Hepatic stellate cell (primary cell): ENCODE data around the gene NANOGP8.
"Not testable (repeated sequence)": the region's sequence is repeated elsewhere in the genome, so short reads cannot be mapped to it uniquely, and the experiment has no call there.

ENCODE experiments used
- DNase-seq: peaks from one replicate; pipeline ENCODE4 v3.0.0; 2011; ENCODE audit warnings: low spot score

NANOGP8 gene, protein sequence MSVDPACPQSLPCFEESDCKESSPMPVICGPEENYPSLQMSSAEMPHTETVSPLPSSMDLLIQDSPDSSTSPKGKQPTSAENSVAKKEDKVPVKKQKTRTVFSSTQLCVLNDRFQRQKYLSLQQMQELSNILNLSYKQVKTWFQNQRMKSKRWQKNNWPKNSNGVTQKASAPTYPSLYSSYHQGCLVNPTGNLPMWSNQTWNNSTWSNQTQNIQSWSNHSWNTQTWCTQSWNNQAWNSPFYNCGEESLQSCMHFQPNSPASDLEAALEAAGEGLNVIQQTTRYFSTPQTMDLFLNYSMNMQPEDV

DNA sequence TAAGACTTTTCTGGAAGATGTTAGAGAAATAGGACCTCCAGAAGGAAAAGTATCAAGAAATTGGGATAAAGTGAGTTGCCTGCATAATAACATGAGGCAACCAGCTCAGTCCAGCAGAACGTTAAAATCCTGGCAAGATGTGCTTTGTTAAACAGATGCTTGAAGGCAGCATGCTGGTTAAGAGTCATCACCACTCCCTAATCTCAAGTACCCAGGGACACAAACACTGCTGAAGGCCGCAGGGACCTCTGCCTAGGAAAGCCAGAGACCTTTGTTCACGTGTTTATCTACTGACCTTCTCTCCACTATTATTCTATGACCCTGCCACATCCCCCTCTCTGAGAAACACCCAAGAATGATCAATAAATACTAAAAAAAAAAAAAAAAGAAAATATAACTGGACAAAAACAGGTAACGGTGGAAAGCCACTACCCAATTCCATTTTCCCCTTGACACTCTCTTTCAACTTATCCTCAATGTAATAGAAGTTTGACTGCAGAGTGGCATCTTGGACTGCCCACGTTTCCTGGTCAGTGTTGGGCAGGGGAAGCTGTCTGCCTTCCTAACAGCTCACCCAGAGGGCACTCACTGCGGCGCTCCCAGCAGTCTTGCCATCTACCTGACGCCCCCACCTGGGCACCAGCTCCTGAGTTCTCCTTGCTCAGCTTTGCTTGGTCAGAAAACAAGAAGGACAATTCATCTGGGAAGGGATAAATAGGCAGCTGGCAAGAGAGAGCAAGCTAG lies at the start of gene NANOGP8:
TSS of gene NANOGP8 (minus strand) at position 120 of the 744 bp plus-strand sequence. CDS start 185 bp downstream, outside the sequence.
- DNase-seq, result not testable (repeated sequence)

DNA sequence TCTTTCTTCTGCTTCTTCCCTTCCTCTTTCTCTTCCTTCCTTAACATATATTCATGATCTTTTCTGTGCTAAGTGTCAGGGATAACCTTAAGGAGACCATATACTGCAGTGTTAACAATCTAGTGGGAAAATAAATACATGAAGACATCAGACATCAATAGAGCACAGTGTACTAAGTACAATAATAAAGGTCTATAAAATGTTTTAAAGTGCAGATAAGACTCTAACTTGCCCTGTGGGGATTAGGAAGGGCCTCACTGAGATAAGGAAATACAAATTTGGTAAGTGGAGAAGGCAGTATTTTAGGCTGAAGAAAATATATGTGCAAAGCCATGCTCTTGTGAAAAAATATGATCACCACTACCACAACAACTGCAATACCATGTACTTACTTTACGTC lies 49.2 kb upstream of the NANOGP8 start:
- DNase-seq, result no peak

DNA sequence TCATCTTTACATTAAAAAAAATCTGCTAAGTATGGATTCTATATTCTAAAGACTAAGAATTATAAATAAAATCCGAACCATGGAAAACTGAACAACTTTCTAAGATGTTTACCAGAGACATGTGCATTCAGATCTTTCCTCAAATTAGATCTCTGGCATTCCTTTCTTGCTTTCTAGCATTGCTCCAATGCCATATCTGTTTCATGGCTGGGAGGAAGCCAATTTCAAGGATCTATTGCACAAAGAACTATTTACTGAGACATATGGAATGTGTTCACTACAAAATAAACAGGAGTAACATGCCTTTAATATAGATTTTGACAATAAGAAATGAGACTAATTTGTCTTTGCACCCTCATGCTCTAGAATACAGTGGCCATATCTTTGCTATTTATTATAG lies 45.1 kb upstream of the NANOGP8 start:
- no peak for DNase-seq

DNA sequence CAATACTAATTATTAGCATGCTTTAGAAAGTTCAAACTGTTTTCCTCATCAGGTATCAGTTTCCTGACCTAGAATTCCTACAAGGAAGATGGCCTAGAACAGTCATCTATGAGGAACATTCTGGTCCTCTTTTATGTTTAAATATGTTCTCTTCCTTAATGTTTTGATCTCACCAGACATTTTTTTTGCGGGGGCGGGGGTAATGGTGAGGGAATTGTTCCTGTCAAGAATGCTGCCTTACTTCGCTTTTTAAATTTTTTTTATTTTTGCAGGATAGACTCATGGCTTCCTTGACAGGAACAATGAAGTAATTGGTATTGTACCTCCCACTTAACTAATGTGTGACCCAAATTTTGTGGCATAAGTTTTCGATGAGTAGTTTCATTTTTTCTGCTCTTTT lies 44.3 kb upstream of the NANOGP8 start:
- DNase-seq, result no peak

DNA sequence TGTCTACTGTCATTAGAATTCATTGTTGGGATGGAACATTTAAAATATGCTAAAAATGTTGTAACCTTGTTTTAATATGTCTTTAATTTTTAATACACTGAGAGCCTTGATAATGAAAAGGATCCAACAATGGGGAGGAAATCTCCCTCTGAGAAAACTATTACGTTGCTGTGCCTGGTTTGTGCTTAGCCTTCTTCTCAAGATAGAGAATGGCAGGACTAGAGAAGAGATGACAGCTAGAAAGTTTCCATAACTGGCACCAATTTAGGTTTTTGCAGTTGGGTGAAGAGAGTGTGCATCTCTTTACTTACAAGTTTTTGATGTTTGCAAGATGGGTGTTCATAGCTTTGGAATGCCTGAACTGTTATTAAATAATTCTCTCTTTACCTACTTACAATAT lies 42.6 kb upstream of the NANOGP8 start:
- no peak for DNase-seq

DNA sequence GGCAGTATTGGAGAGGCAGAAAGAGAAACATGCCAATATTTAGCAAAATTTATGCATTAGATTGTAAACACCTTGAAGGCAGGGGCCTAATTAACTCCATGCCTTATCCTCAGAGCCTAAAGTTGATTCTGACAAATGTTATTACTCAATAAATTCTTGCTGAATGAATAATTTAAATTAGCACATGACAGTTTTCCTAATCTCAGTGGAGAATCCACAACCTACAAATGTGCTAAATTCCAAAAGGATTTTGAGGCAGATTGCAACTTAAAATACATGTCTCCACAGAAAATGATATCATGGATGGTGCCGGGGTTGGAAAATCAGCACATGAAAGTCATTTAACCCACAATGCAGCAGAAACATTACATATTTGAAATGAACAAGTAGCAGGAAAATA lies 41.1 kb upstream of the NANOGP8 start:
- DNase-seq, result no peak

DNA sequence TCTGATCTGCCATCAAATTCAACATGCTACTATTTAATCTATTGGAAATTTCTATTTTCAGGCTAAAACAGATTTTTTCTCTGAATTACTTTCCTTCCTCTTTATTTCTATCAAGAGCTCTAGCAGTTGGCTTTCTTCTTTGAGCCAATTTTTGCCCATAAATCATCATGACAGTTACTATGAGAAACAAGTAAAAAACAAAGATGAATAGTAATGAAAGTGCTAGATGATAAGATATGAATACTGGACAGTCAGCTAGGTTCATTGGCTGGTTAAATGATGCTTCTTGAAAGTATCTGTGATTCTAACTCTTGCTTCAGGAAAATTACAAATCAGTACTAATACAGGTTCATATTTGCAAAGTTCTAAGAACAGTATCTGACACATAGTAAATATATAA lies 38.6 kb upstream of the NANOGP8 start:
- DNase-seq, result no peak

DNA sequence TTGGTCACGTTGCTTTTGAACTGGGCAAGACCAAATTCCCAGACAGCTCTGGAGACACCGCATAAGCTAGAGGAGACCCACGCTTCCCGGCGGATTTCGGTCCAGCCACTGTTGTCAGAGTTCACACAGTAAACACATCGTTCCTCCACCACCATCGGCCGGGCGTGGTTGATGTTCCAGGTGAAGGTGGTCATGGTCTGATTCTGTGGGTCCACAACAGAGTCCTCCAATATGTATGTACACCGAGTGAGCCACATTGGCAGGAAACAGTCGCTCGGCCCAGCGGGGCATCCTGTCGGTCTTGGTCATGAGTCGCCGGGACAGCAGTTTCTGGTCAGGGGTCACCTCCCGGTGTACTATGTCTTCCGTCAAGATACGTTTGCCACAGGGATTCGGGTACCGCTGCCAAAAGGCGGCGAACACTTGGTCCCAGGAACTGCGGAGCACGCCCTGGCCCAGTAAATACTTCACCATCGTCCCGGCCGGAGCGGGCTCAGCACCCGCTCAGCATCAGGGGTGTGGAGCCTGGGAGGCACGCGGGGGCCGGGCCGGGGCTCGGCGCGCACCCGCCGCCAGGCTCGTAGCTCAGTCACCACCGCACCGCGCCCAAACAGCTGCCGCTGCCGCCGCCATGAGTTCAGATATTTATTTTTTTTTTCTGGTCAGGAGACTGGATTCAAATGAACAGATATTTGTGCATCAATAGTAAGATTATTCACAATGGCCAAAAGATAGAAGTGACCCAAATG lies 36.7 kb upstream of the NANOGP8 start:
- no peak for DNase-seq

DNA sequence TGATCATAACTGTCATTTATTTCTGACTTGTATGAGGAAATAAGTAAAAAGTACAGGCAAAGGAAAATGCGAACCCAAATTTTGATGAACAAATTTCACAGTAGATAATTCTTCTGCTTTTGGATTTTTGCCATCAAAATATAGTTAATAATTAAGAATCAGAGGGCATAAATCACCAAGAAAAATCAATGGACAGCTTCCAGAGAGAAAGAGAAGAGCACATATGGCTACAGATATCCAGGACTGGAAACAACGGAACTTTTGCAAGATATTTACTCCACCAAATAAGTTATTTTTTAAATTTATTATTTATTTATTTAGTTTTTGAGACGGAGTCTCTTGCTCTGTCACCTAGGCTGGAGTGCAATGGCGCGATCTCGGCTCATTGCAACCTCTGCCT lies 35.1 kb upstream of the NANOGP8 start:
- no peak for DNase-seq

DNA sequence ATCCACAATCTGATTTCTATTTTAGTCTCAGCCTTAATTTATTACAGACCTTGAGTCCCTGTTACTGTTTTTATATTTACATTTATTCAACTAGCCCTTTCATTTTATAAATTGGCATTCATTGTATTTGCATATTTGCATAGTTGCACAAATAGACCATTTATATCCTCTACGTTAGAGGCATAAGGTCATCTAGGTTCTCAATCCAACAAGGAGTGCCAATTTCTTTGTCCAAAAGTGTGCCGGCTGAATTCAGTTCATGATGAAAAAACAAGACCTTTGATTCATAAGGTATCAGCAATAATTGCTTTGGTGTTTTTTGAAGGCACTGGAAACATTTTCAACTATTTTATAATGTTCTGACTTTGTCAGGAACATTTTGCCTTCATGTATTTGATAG lies 33.9 kb upstream of the NANOGP8 start:
- no peak for DNase-seq

DNA sequence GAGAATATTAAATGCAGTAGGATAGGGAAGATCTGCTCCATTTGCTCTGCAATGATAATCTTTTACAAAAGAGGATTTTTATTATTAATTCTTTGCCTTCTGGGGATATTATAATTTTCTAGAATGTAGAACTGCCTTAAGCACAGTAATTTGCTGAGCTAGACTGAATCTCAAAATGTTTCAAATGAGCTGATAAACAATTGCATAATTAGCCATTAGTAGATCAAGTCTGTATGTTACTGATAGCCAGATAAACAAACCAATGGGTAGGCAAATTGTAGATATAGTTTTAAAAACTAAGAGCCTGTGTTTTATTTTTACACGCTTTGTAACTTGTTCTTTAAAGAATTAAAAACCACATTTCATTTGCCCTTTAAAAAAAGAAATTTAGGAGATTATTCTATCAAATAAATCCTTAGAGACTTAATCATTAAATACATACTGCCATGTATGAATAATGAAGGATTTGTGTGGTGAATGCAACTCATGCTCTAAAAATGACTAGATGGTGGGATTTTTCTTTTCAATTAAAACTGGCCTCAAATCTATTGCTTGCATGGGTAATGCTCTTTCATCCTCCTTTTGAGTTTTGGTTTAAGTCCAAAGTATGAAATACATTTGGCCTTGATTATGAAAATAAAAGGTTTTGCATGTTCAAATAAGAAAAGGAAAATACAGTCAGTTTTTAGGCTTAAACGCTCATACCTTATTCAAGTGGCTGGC lies 32.6 kb upstream of the NANOGP8 start:
- no peak for DNase-seq

DNA sequence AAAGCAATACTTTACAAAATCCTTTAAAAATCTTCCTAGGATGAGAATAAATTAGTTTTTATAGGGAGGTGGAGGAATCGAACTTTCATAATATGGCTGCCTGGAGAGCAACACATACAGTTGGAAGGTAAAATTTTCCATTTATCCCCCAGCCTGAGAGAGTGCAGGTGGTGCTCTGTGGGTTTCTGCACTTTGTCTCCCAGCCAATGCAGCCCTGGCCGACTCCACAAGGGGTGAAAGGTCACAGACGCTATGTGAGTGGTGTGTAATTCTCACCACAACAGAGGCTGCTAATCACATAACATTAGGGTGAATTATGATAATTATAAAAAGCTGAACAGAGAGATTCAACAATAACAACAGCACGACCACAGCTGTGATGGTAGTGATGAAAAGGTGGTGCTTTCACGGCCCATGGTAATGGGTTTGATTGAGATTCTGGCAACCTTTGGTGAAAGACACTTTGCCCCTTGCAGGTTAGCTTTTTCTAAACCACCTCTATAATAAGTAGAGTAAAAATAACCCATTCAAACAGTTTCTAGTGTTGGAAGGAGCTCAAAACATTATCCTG lies 30.1 kb upstream of the NANOGP8 start:
- no peak for DNase-seq

DNA sequence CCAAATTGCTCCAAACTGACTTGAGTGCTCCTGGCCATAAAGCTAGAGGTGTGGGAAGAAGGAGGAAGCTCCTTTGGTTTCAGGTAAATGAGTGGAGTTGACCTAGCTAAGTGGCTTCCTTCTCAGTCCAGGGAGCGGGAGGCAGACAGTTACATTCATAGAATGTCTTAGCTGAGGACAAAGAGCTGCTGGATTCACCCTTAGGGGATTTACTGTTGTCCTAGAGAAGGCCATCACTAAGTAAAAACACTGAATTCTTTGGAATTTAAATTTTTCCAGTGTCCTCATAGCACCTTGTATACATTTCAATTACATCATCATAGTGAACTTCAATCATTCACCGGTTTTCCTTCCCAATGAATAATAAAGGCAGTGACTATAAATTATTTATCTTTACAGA lies 27.3 kb upstream of the NANOGP8 start:
- DNase-seq, result no peak

DNA sequence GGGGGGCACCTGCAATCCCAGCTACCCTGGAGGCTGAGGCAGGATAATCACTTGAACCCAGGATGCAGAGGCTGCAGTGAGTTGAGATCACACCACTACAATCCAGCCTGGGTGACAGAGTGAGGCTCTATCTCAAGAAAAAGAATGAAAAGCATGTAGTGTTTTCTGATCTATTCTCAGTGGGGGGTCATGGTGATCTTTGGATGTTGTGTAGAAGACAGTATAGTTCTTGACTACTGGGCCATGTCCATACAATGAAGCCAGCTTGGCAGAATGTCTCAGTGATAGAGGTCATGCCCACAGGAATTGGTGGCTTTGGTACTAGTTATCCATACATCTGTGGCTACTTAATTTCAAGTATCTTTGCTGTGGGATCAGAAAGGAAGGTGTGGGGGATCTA lies 26.8 kb upstream of the NANOGP8 start:
- no peak for DNase-seq

DNA sequence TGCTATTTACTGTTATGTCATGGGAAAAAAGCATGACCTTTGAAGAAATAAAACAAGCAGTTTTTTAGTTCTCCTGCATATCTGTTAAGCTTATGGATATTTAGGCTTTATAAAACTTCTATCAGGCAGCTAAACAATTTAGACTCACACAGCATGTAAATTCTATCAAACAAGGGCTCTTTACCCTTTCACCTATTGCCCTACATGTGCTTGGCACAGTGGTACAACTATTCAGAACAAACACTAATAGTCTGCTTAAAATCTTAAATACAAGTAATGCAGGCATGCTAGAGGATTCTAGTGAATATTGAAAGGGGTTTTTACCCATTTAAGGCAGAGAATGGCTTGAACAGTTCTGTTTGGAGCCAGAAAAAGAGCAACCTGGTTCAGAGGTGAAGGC lies 23.4 kb upstream of the NANOGP8 start:
- no peak for DNase-seq

DNA sequence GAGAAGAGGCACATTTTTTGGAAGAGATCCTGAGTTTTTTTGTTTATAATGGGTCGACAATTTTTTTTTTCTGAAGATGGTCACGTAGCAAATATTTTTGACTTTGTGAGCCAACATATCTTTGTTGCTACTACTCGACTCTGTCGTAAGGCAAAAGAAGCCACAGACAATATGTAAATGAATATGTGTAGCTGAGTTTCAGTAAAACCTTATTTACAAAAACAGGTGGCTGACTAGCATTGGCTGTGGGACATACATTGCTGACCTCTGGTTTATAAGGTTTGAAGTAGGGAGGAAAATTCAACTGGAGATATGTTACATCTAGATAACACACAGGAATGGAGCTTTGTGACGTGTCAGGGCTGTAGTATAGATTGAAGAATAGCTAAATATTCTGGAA lies 22.5 kb upstream of the NANOGP8 start:
- no peak for DNase-seq

DNA sequence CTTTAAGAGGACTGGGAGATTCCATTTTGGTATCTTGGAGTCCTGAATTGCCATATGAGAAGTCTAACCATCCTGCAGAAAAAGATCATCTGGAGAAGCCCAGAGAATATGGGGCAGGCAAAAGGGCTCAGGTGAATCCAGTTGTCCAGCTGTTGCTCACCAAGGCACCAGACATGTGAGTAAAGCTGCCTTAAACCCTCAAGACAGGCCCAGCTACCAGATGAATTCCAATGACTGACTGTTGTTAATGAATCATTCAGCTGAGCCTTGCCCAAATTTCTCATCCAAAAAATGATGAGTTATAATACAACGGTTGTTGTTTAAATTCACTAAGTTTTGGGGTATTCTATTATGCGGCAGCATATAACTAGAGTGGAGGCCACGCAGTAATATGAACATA lies 22.0 kb upstream of the NANOGP8 start:
- DNase-seq, result no peak

DNA sequence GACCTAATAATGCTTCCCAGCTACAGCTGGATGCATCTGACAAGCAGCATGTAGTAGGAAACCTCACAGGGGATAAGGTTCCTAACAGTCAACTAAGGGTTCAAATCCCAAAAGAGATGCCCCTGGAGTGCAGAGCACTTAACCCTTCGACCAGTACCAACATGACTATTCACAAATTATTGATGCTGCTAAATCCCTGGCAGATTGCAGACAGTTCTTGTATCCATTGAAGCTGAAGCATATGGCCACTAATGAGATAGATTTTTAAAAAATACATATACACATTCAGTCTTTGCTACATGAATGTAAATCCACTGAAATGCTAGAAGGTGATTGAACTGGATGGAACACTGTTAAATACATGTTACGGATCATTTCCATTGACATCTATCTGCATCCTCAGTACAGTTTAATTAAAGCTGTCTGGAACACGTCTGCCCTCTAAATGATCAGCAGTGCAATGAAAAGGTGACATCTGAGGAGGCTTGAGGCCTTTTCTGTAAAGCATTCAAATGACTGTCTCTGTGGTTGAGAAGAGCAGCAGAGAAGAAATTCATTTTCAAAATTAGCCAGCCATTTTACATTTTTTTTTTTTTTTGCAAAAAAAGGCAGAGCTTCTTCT lies 19.5 kb upstream of the NANOGP8 start:
- DNase-seq, result no peak

DNA sequence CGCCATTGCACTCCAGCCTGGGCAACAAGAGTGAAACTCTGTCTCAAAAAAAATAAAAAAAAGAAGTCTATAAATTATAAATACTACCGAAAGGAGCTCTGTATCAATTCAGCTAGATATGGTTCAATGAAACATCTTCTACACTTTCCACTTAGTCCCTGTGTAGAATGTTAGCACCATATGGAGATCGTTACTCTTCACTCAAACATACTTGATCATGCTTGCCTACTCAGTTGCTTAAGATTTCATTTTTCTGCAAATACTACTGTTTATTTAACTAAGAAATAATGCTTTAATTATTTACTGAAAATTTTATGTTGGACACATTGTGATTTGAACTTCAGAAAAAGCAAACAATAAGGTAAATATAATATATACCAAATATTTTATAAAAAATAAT lies 17.1 kb upstream of the NANOGP8 start:
- no peak for DNase-seq

DNA sequence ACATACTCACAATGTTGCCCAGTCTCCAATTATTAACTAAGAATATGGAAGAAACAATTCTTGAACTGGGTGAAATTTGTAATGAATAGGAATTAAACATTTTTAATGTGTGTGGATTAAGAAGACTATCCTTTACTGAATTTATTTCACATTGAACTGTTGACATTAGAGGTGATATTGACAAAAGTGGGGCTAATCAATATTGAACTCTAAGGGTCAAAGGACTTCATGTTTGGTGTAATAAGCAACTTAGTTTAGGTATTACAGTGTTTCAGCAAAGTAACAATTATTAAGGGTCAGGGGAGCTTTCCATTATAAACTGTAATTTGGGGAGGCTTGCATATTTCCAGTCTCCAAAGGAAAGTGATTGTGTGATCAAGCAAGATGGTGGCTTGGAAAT lies 16.2 kb upstream of the NANOGP8 start:
- DNase-seq, result no peak

DNA sequence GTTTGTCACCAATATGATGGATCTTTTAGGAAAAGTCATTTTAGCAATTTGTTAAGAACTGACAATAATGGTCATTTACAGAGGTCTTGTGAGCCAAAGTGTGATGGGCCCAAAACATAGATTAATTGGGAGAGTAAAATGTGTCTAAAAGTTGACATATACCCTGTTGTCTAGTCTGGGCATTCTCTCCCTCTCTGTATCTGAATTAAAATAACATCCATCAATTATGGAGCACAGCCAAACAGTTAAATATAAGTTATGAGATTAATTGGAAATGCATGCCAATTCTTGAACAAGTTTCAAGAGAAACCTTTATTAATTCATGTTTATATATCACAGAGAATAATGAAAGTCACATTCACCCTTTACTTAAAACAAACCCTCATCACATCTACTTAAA lies 13.6 kb upstream of the NANOGP8 start:
- DNase-seq, result no peak

DNA sequence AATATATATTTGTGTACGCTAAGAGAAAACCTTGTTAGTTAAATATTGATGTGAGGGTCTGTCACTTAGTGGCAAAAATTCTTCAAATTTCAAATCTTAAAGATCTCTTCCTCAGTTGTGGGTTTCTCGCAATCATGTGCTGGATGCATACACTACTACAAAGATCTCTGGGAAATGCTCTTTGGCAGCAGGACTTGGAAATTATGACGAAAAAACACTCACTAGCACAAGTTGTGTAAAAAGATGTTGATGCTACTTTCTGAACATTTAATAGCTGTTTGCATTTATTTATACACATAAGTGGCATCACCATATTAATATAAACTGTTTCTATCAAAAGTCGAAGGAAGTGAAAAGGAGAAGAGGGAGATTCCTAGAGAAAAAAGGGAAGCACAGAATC lies 10.8 kb upstream of the NANOGP8 start:
- no peak for DNase-seq
